ENCODE measurements around the gene PAAF1. TPM values are rescaled to one million over a fixed set of nuclear protein-coding genes. Genes with fewer than 3 reads are reported as not detected.

The PAAF1 gene, protein sequence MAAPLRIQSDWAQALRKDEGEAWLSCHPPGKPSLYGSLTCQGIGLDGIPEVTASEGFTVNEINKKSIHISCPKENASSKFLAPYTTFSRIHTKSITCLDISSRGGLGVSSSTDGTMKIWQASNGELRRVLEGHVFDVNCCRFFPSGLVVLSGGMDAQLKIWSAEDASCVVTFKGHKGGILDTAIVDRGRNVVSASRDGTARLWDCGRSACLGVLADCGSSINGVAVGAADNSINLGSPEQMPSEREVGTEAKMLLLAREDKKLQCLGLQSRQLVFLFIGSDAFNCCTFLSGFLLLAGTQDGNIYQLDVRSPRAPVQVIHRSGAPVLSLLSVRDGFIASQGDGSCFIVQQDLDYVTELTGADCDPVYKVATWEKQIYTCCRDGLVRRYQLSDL
- 16.8 and 18.9 TPM in 2 replicates for polyA plus RNA-seq (2013)

DNA sequence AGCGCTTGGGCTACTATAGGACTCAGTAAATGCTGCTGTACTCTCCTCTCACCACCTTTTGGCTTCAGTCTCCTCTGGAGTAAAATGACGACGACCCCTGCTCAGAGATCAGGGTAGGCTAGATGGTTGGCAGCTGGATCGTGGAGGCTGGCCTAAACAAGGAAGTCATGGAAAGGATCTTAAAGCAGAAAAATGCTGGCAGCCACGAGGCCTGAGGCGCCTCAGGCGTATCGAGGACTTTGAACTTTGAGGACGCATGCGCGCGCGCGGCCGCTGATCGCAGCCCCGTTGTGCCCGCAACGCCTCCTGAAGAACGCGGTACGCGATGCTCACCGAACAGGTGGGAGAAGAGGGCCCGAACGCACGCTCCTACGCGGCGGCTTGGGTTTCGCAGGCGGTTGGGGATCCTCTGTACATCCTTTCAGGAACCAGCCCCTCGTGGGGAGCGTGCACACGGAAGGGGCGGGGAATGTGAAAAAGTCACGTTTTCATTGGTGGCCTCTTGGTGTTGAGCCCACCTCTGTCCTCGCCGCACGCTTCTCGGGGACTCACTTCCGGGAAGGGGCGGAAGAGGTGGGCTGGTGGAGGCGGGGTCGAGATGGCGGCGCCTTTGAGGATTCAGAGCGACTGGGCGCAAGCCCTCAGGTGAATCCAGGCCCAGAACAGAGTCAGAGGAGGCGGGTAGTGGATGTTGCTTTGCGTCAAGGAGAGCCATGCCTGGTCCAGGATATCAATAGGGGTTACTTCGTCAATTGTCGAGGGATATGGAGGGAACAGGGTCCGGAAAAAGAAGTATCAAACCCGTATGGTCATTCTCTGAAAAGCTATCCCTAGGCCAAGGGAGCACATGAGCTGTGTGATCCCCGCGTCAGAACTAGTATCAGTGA, at the start of gene PAAF1, which contains the start of gene COA4:
Gene PAAF1, plus strand, starts transcription at position 576 of the 887 bp plus-strand sequence. Its CDS starts 23 bp downstream, at position 599.
Gene COA4, minus strand, starts transcription at position 423 of the 887 bp plus-strand sequence. CDS start 3,468 bp downstream, outside the sequence.
- Histone ChIP-seq H3K23ac (ENCODE audit: low read length) (no peak within 1 kb of the TSS), H4K12ac (ENCODE audit: low read depth, low read length) (peak within 1 kb of the TSS; percentile 38), H2AFZ (ENCODE audit: insufficient read depth, low read length, poor library complexity) (peak within 1 kb of the TSS; percentile 74), H2BK120ac (ENCODE audit: insufficient read depth, low read length, poor library complexity) (peak within 1 kb of the TSS; percentile 59), H3K4me2 (ENCODE audit: low read length) (peak within 1 kb of the TSS; percentile 84), H2BK5ac (ENCODE audit: low read depth, low read length, poor library complexity) (peak within 1 kb of the TSS; percentile 47), H3K4me3 (ENCODE audit: low read depth, low read length) (peak within 1 kb of the TSS; percentile 86), H2BK12ac (ENCODE audit: low read length) (no peak within 1 kb of the TSS), H3K79me1 (ENCODE audit: low read length) (peaks cover 10% of the 10 kb centered on the region), H3K14ac (ENCODE audit: low read length) (peak within 1 kb of the TSS; percentile 64), H3K4ac (ENCODE audit: low read depth, low read length) (peak within 1 kb of the TSS; percentile 41), H3K18ac (ENCODE audit: low read length) (peak within 1 kb of the TSS; percentile 77), H2AK5ac (ENCODE audit: low read length) (no peak within 1 kb of the TSS), H3K9me3 (ENCODE audit: insufficient read depth, low read depth, low read length) (peaks cover 2% of the 10 kb centered on the region), H3K79me2 (ENCODE audit: control insufficient read depth, insufficient read depth, low read length, poor library complexity) (peaks cover 7% of the 10 kb centered on the region), H3K27ac (ENCODE audit: low read depth, low read length) (peak within 1 kb of the TSS; percentile 84), H3K9ac (ENCODE audit: low read length) (peak within 1 kb of the TSS; percentile 87), H3K4me1 (ENCODE audit: control insufficient read depth in 1 of 2, insufficient read depth in 2 of 2, low read length in 2 of 2) (peaks cover 2 to 6% of the 10 kb centered on the region in 2 experiments), H4K8ac (ENCODE audit: low read depth, low read length) (peak within 1 kb of the TSS; percentile 89), H3K36me3 (ENCODE audit: control insufficient read depth in 1 of 2, insufficient read depth in 2 of 2, low read length in 2 of 2) (peaks cover 12% of the 10 kb centered on the region in 2 experiments), H4K91ac (ENCODE audit: low read depth, low read length) (peak within 1 kb of the TSS; percentile 72), H3K27me3 (ENCODE audit: insufficient read depth, low read length) (no peaks in the 10 kb centered on the region)
- DNase-seq: peak; percentile 98 to 99
- no CpG with 5 or more reads among the region's 57 CpGs for WGBS (ENCODE audit: extremely low coverage, insufficient coverage, insufficient read length)

DNA sequence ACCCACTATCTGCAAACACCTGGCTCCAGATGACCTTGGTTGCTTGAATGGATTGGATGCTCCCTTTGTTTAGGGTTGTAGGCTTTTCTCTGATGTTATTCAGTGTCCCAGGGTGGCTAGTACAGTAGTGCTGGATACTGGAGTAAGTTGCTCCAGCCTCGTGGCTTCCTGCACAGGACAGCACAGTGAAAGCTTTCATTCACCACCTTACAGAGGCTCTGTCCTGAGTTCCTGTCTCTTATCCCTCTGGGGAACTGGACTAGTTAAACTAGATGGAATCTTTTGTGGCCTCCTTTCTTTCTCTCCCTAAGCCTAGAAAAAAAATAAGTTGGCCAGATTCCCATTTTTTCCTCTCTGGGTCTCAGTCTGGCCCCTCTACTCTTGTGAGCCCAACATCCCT, 46.5 kb upstream of the PAAF1 start:
- H3K27me3 ChIP-seq (ENCODE audit: insufficient read depth, low read length): no peaks in the 10 kb centered on the region
- H4K91ac ChIP-seq (ENCODE audit: low read depth, low read length): no peak overlapping the region
- H3K36me3 ChIP-seq (ENCODE audit: control insufficient read depth in 1 of 2, insufficient read depth in 2 of 2, low read length in 2 of 2): peaks cover 0 to 3% of the 10 kb centered on the region in 2 experiments
- H3K18ac ChIP-seq (ENCODE audit: low read length): no peak overlapping the region
- H3K9ac ChIP-seq (ENCODE audit: low read length): no peak overlapping the region
- H3K4me1 ChIP-seq (ENCODE audit: control insufficient read depth in 1 of 2, insufficient read depth in 2 of 2, low read length in 2 of 2): no peaks in the 10 kb centered on the region
- WGBS (ENCODE audit: extremely low coverage, insufficient coverage, insufficient read length): no CpG with 5 or more reads among the region's 1 CpG
- H3K4me3 ChIP-seq (ENCODE audit: low read depth, low read length): no peak overlapping the region
- H3K9me3 ChIP-seq (ENCODE audit: insufficient read depth, low read depth, low read length): no peaks in the 10 kb centered on the region
- no peak overlapping the region for H4K8ac ChIP-seq (ENCODE audit: low read depth, low read length)
- no peak overlapping the region for H2AK5ac ChIP-seq (ENCODE audit: low read length)
- H3K4ac ChIP-seq (ENCODE audit: low read depth, low read length): no peak overlapping the region
- no peak overlapping the region for H3K27ac ChIP-seq (ENCODE audit: low read depth, low read length)
- H3K23ac ChIP-seq (ENCODE audit: low read length): no peak overlapping the region
- H4K12ac ChIP-seq (ENCODE audit: low read depth, low read length): no peak overlapping the region
- no peak for DNase-seq
- no peaks in the 10 kb centered on the region for H3K79me1 ChIP-seq (ENCODE audit: low read length)
- H2BK12ac ChIP-seq (ENCODE audit: low read length): no peak overlapping the region
- H3K4me2 ChIP-seq (ENCODE audit: low read length): no peak overlapping the region
- H3K79me2 ChIP-seq (ENCODE audit: control insufficient read depth, insufficient read depth, low read length, poor library complexity): no peaks in the 10 kb centered on the region
- H2BK120ac ChIP-seq (ENCODE audit: insufficient read depth, low read length, poor library complexity): no peak overlapping the region
- H2AFZ ChIP-seq (ENCODE audit: insufficient read depth, low read length, poor library complexity): no peak overlapping the region
- no peak overlapping the region for H3K14ac ChIP-seq (ENCODE audit: low read length)
- H2BK5ac ChIP-seq (ENCODE audit: low read depth, low read length, poor library complexity): no peak overlapping the region

DNA sequence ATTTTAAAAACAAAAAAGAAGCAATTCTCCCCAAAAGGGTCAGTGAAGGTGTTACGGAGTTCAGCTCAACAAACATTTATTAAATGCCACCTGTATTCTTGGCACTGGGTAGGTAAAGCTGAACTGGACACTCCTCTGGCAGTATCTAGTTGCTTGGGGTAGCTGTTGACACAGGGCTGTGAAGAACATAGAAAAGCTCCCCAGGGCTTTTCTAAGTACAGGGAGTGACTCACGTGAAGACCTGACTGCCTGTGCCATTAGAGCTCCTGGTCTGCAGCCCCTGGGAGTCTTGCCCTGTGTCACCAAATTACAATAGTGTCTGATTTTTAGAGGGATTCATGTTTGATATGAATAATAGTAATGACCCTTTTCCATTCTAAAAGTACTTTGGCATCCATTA, 43.7 kb upstream of the PAAF1 start:
- H3K9me3 ChIP-seq (ENCODE audit: insufficient read depth, low read depth, low read length): no peaks in the 10 kb centered on the region
- H4K12ac ChIP-seq (ENCODE audit: low read depth, low read length): no peak overlapping the region
- H3K4ac ChIP-seq (ENCODE audit: low read depth, low read length): no peak overlapping the region
- H2BK5ac ChIP-seq (ENCODE audit: low read depth, low read length, poor library complexity): no peak overlapping the region
- H3K36me3 ChIP-seq (ENCODE audit: control insufficient read depth in 1 of 2, insufficient read depth in 2 of 2, low read length in 2 of 2): peaks cover 0 to 3% of the 10 kb centered on the region in 2 experiments
- no peak overlapping the region for H3K4me3 ChIP-seq (ENCODE audit: low read depth, low read length)
- H4K91ac ChIP-seq (ENCODE audit: low read depth, low read length): no peak overlapping the region
- no peak overlapping the region for H4K8ac ChIP-seq (ENCODE audit: low read depth, low read length)
- H2AFZ ChIP-seq (ENCODE audit: insufficient read depth, low read length, poor library complexity): no peak overlapping the region
- H3K9ac ChIP-seq (ENCODE audit: low read length): no peak overlapping the region
- no peak overlapping the region for H3K14ac ChIP-seq (ENCODE audit: low read length)
- no peaks in the 10 kb centered on the region for H3K27me3 ChIP-seq (ENCODE audit: insufficient read depth, low read length)
- H3K4me1 ChIP-seq (ENCODE audit: control insufficient read depth in 1 of 2, insufficient read depth in 2 of 2, low read length in 2 of 2): no peaks in the 10 kb centered on the region
- no peak for DNase-seq
- no peak overlapping the region for H2BK120ac ChIP-seq (ENCODE audit: insufficient read depth, low read length, poor library complexity)
- no peak overlapping the region for H3K4me2 ChIP-seq (ENCODE audit: low read length)
- H3K18ac ChIP-seq (ENCODE audit: low read length): no peak overlapping the region
- H3K79me1 ChIP-seq (ENCODE audit: low read length): no peaks in the 10 kb centered on the region
- no peak overlapping the region for H3K27ac ChIP-seq (ENCODE audit: low read depth, low read length)
- no peak overlapping the region for H2BK12ac ChIP-seq (ENCODE audit: low read length)
- no peak overlapping the region for H3K23ac ChIP-seq (ENCODE audit: low read length)
- no peaks in the 10 kb centered on the region for H3K79me2 ChIP-seq (ENCODE audit: control insufficient read depth, insufficient read depth, low read length, poor library complexity)
- WGBS (ENCODE audit: extremely low coverage, insufficient coverage, insufficient read length): no CpG with 5 or more reads among the region's 2 CpGs
- no peak overlapping the region for H2AK5ac ChIP-seq (ENCODE audit: low read length)

- Histone ChIP-seq H3K23ac (ENCODE audit: low read length) (no peak overlapping the region), H3K36me3 (ENCODE audit: control insufficient read depth in 1 of 2, insufficient read depth in 2 of 2, low read length in 2 of 2) (peaks cover 0 to 2% of the 10 kb centered on the region in 2 experiments), H3K27ac (ENCODE audit: low read depth, low read length) (peak overlapping the region; percentile 68), H3K4me2 (ENCODE audit: low read length) (peak overlapping the region; percentile 14), H3K4me3 (ENCODE audit: low read depth, low read length) (no peak overlapping the region), H4K12ac (ENCODE audit: low read depth, low read length) (no peak overlapping the region), H4K91ac (ENCODE audit: low read depth, low read length) (no peak overlapping the region), H3K9me3 (ENCODE audit: insufficient read depth, low read depth, low read length) (no peaks in the 10 kb centered on the region), H3K14ac (ENCODE audit: low read length) (peak overlapping the region; percentile 29), H2AK5ac (ENCODE audit: low read length) (no peak overlapping the region), H3K18ac (ENCODE audit: low read length) (no peak overlapping the region), H2BK5ac (ENCODE audit: low read depth, low read length, poor library complexity) (peak overlapping the region; percentile 75), H3K79me1 (ENCODE audit: low read length) (peaks cover 3% of the 10 kb centered on the region), H4K8ac (ENCODE audit: low read depth, low read length) (peak overlapping the region; percentile 13), H3K79me2 (ENCODE audit: control insufficient read depth, insufficient read depth, low read length, poor library complexity) (no peaks in the 10 kb centered on the region), H2BK120ac (ENCODE audit: insufficient read depth, low read length, poor library complexity) (peak overlapping the region; percentile 55), H3K9ac (ENCODE audit: low read length) (no peak overlapping the region), H3K4me1 (ENCODE audit: control insufficient read depth in 1 of 2, insufficient read depth in 2 of 2, low read length in 2 of 2) (peaks cover 3% of the 10 kb centered on the region in 2 experiments), H3K4ac (ENCODE audit: low read depth, low read length) (no peak overlapping the region), H2AFZ (ENCODE audit: insufficient read depth, low read length, poor library complexity) (no peak overlapping the region), H2BK12ac (ENCODE audit: low read length) (no peak overlapping the region), H3K27me3 (ENCODE audit: insufficient read depth, low read length) (no peaks in the 10 kb centered on the region)
- DNase-seq: peak in 1 of 2 donors; percentile 9
- WGBS (ENCODE audit: extremely low coverage, insufficient coverage, insufficient read length): no CpG with 5 or more reads among the region's 3 CpGs
Measured at GRCh38 chr11:73838443-73839122, 38.2 kb upstream of the PAAF1 start.
